HG03039 (cell line): ENCODE data around the gene SVBP.
"Not testable (repeated sequence)": the region's sequence is repeated elsewhere in the genome, so short reads cannot be mapped to it uniquely, and the experiment has no call there.

Experiments
- ATAC-seq: cut with Tn5 transposase; IDR thresholded peaks from one replicate; pipeline ENCODE4 v1.9.1; 2021; ENCODE audit warnings: mild to moderate bottlenecking, moderate library complexity; ENCODE audit not compliant: unreplicated experiment

The SVBP gene

DNA sequence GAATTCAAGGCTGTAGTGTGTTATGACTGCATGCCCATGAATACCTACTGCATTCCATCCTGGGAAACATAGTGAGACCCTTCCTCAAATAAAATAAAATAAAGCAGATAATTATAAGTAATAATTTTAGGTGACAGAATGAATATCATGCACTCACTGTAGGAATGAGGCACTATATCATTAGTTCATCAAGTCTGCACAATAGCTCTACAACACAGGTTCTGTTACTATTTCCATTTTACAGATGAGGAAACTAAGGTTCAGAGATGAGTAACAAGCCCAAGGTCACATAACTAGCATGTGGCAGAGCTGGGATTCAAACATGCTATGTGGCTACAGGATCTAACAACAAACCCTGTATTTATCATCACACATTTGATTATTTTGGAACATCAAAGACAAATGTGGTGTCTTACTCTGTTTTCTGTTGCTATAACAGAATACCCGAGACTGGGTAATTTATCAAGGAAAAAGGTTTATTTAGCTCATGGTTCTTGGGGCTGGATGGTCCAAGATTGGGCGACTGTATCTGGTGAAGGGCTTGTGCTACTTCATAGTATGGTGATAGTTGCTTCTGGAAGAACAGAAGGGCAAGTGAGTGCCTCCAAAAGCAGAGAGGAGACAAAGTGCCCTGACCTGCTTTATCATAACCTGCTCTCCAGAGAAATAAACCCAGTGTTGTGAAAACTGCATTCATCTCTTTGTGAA is 24.4 kb upstream of the SVBP start:
- no peak for ATAC-seq

DNA sequence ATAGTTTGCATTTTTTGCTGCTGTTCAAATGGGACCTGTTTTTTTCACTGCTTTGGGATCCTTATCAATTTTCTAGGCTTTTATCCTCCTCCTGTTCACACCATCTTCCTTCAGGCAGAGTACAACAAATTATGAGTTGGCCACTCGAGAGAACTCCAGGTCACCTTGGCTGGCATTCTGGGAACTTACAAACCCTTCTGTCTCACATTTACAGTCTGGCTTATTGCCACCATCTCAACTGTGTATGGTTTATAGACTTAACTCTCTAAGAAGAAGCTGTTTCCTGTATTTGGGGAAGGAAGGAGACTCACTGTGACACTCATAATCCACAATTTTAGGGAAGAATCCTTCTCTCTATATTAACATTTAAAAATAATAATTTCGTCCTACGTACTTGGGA is 23.8 kb upstream of the SVBP start:
- ATAC-seq = no peak

DNA sequence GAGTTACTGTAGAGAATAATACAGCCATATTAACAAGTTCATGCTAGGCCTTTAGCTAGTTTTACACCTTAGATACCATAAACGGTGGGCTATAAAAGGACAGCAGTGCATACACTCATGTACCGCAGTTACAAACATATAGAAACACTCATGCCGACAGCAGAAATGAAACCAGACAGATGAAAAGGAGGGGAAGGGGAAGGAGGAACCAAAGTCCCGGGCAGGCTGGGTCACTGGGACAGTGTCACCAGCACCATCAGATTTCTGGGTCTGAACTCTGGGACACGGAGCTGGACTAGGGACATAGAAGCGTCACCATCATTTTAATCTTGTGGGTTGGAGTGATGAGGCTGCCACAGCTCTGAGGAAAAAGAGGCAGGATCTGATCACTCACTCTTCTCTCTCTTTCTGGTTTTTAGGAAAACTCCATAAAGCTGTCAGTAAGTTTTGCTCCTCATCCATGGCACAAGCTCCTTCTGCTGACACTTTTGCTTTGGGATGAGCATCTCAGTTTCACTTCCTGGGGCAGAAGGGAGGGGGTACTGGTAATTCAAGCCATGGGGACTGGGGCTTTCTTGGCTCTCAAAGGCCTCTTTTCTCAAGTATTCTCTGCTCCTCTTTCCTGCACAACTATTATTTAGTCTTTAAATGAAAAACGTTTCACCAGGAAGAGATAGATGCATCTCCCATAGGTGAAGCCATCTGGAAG is 21.4 kb upstream of the SVBP start:
- no peak for ATAC-seq

DNA sequence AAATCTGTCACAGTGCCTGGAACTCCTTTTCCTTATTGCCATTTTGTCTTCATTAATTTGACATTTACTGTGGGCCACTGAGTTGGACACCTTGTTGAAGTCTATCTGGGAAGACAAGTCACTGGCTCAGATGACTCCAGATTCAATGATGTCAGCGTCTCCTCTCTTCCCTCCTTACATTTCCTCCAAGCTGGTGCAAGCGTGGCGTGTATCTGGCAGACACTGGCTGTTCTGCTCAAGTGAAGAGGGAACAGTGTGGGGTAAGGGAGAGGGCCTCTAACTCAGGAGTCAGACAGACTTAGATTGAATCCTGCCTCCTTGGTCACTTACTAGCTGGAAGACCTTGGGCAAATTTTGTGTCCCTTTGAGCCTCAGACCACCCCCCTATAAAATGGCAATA is 20.5 kb upstream of the SVBP start:
- no peak for ATAC-seq

DNA sequence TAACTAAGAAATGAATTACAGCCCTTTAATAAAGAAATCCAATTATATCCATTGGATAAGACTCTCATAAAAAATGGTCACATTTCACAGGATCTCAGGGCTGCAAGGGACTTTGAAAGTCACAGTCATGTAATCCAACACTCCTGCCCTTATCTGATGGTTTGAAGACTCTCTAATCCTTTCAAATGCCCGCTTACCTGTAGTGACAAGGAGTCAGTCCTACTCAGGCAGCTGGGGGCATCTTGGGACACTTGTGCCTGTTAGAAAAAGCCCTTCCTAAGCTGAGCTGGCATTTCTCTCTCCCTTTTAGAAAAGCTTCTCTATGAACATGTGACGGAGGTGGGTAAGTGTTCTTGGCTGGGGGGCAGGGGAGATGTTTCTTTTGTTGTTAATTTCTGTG is 18.2 kb upstream of the SVBP start:
- ATAC-seq = no peak

DNA sequence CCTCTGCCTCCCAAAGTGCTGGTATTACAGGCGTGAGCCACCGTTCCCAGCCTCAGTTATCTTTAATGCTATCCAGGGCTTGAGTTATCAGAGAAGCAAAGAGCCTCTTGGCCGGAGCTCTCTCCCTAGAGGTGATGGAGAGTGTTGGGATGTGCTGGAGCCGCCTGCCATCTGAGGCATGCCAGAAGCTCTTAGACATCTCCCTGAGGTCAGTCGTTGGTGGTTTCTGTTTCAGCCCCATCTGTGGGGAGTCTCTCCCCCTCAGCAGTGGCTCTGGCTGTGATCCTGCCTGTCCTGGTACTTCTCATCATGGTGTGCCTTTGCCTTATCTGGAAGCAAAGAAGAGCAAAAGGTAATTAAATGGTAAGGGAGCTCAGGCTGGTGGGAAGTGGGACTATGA is 17.6 kb upstream of the SVBP start:
- no peak for ATAC-seq

DNA sequence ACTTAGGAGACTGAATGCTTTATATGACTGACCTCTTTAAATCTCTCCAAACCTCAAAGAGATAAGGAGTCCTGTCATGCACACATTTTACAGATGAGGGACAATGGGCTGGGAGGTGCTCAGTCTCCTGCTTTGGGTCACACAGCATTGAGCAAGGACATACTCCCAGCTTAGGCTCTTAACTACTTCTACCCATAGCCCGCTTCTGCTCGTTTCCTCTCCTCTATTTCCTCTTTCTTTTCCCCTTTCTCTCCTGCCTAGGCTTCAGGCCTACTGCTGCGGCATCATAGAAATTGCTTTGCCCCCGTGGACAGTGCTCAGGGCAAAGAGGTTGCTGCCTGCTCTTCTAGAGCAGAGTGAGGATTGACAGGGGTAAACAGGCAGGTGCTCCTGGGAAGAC is 16.8 kb upstream of the SVBP start:
- ATAC-seq = no peak

DNA sequence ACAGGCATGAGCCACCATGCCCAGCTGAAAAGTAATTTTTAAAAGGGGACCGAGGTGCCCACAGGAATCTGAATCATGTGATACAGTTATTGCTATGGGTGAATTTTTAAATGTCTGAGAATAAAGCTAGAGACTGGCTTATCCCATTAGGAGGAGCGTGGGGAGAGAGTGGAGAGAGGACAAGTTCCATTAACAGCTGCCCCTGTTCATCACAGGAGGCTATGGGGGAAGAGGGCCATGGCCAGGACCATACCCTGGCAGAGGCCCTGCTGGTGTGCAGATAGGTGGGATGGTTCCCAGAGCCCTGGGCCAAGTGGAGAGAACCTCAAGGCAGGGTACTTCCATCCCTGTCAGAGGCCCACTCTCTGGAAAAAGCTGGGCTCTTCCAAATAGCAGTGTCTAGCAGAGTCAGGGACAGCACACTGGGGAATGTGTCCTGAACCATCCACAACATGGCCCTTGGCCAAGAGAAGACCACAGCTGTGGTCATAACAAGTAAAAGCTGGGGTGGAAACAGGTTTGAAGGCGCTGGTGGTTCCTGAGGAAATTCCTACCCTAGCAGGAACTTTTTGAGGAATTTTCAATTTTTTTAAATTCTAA is 15.5 kb upstream of the SVBP start:
- ATAC-seq = no peak

DNA sequence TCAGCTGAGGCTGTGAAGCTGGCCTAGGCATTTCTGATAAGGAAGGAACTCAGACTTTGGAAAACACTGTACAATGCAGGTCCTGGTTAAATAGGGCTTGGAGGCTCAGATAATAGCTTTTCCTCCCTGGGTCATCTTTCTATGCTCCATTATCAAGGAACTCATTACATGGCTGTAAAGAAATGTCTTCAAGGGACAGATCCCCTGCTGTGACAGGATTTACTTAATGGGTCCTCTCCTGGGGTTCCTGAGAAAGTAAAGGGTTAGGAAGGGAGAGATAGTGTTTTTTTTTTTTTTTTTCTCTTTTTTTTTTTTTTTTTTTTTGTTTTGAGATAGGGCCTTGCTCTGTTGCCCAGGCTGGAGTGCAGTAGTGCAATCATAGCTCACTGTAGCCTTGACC is 14.1 kb upstream of the SVBP start:
- no peak for ATAC-seq

DNA sequence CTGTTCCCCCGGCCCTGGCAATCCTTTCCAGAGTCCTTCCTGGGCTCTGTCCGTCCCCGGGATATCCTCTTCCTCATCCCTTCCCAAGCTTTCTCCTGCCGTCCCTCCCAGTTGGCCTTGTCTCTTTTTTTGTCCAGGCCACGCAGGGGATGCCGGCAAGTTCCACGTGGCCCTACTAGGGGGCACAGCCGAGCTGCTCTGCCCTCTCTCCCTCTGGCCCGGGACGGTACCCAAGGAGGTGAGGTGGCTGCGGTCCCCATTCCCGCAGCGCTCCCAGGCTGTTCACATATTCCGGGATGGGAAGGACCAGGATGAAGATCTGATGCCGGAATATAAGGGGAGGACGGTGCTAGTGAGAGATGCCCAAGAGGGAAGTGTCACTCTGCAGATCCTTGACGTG is 13.4 kb upstream of the SVBP start:
- ATAC-seq = no peak

DNA sequence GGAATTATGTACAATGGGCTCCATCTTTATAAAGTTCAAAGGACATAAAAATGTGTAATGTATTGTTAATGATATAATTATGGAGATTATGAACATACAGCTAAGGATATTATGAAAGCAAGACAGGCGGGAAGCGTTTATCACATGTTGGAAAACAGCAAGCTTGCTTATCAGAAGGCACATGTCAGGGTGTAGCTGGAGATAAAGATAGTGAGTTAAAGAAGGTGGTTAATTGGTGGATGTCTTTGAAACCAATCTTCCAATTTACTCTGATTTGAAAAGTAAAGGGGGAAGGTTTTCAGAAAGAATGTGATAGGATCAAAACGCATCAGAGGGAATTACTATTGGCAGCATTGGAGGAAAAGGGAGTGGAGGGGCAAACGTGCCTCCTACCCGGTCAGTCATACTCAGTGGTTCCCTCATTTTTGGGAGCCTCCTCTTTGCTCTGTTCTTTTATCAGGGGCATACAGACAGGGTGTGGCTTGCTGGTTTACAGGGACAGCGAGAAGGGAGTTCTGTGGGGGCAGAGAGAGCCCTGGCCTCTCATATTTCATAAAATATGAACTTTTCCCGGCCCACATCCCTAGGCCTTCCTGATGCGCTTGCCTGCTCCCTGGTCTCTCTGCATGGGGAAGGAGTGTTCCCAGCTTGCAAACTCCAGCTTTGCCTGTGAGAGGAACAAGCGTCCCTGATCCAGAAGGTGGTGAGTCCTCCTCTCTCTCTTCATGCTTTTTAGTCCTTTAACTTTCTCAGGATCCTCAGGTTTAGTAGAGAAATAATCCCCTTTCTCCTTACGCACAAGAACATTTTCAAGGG is 8.0 kb upstream of the SVBP start:
- no peak for ATAC-seq

DNA sequence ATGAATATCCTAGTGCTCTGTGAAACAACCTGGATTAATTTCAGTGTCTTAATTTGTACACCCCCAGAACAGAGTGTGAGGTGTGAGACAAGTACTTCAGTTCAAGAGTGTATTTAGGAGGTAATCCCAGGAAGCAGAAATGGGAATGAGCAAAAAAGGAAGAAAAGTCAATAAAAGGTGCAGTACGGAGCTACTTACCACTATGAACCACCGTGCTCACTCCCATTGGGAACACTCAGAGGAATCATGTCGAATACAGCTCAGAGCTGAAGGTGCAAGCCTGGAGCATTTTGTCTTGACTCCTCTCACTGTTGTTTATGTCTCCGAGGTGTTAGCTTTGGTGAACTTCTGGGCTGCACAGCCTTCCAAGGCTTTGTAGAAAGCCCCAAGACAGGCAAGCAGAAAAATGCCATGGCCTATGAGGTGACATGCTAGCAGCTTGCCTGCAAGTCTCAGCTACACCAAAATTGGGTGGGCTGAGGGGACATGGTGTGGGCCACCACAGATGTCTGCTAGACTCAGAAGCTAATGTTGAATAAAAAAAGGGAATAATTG is 7.4 kb upstream of the SVBP start:
- ATAC-seq = no peak

DNA sequence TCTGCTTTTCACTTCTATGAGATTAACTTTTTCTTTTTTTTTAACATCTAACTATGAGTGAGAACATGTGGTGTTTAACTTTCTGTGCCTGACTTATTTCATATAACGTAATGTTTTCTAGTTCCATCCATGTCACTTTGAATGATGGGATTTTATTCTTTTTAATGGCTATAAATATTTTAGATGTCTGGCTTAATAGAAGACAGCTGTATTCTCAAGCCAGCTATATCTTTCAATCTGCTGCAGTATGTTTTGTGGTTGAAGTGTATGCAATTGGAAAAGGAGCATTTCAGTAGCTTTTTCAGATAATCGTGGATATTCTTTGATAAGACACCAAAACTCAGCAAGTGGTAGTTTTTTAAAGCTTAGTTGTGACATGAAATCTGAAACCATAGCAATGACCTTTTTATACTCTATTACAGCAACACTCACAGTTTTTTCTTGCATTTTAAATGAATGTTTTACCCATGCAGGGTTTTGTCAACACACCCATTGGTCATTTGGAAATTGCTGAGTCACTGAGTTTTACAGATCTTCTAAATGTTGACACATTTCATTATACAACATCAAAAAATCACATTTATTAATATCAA is 5.7 kb upstream of the SVBP start:
- no peak for ATAC-seq

DNA sequence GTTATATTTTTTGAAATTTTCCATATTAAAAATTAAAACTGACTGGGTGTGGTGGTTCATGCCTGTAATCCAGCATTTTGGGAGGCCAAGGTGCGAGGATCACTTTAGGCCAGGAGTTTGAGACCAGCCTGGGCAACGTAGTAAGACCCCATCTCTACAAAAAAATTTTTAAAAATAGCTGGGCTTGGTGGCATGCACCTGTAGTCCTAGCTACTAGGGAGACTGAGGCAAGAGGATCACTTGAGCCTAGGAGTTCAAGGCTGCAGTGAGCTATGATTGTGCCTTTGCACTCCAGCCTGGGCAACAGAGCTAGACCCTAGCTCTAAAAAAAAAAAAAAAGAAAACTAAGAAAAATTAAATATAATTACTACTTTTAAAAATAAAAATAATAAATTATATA is 4.5 kb upstream of the SVBP start:
- no peak for ATAC-seq

DNA sequence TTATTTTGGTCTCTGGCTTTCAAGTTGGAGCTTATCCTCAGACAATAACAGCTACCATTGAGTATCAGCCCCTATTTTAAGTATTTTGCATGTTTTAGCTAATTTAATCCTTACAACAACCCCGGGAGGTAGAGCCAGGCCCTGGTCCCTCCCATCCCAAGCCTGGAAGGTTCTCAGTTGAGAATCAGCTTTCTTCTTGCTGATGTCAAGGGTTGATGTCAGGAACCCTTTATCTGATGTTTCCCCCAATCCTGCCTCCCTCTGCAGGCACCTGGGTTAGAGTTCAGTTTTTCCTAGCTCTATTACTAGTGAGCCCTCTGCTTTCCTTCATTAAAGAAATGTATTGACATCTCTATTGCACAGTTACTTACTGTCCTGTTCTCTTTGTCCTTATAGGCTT is 3.6 kb upstream of the SVBP start:
- ATAC-seq = no peak

DNA sequence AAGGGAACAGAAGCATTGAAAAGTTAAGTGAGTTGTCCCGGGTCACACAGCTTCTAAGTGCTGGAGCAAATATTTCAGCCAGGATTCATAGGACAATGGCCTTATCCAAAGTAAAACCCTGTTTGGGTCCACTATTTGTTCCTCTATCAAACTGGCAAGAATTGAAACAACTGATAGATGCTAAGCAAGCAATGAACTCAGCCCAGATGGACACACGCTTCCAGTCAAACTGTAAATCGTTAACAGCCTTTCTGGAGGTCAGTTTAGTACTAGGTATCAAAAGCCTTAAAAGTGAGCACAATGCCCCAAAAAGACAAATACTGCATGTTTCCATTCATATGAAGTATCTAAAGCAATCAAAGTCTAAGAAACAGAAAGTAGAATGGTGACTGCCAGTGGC is 779 bp upstream of the SVBP start:
- ATAC-seq = no peak

DNA sequence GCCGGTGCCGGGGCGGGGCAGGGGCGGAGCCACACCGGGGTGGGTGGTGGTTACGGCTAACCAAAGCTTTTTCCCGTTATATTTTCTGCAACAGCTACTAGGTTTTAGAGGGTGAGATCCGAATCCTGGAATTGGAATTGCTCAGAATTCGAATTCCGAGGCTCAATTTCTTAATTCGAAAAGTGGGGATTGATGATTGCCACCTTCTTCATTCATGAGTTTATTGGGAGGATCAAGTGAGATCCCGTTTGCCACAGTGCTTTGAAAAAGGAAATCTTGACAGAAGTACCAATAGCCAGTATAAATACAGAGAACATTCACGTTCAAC is 207 bp upstream of the SVBP start:
- no peak for ATAC-seq

DNA sequence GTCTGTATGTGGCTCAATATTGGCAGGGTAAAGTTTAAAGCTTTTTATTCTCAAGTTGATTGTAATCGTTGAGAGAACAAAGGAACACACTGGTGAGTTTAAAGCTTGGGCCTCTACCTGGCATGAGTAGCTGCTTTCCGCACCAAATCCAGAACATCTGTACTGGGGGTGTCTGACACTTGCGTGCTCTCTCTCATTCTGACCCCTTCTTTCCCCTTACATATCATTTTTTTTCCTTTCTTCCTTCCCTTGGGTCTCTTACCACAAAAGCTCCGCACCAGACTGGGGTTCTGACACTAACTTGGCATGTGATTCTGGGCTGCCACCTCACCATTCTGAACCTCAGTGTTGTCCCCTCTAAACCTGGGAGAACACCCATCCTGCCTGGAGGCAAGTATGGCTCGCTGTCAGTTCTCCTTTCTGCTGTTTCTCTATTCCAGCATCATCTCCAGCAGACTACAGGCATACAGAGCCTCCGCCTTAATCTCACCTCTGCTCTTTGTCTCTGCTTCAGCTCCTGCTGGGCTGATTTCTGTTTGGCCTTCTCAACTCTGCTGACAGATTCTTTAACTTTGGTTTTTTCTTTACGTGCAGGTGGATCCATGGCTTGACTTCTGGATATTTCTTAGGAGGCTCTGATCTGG is 1.1 kb downstream of the SVBP start:
- ATAC-seq = no peak

DNA sequence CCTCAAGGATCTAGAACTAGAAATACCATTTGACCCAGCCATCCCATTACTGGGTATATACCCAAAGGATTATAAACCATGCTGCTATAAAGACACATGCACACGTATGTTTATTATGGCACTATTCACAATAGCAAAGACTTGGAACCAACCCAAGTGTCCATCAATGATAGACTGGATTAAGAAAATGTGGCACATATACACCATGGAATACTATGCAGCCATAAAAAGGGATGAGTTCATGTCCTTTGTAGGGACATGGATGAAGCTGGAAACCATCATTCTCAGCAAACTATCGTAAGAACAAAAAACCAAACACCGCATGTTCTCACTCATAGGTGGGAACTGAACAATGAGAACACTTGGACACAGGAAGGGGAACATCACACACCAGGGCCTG is 2.4 kb downstream of the SVBP start:
- ATAC-seq = not testable (repeated sequence)

DNA sequence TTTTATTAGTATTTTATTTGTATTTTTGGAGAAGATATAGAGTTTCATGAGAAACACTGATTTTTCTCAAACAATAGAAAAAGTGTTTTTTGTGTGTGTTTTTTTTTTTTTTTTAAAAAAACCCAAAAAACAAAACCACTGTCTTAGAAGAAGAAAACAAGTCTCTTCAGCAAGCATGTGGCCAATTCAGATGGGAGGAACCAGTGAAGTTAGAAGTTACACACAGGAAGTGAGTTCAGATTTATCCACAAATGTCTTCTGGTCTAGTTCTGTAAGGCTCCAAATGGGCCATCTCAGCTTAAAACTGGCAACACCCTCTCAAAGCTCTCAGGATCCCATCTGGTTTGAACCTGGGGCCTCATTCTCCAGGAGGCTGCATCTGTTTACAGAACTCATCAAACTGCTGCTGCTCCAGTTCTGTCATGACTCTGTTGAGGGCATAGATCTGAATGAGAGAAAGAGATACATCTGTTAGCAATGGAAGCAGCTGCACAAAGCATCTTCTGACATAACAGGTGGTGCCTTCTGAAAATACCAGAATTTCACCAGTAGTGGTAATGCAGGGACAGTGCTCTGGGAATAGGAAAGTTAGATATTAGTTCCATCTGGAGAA is 10.0 kb downstream of the SVBP start:
- ATAC-seq = no peak
